ENCODE results near the gene IGFBP4.

Gene IGFBP4

DNA sequence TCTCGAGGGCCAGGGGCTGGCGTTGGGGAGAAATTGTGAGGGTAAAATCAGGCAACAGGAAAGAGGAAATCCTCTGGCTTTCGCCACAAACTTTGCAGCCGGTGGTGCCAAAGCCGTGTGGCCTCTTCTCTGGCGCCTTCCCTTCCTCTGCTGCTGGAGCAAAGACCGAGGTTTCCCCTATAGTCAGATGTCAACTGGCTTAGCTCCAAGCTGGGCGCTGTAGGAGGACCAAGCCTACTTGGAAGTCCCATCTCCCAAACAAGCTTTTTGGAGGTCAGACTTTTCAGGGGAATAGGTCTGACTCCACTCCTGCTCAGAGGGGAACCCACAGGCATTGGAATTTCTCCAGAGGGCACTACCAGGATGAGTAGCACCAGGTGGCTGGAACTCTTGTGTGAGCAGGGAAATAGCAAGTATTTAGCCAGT is 5.0 kb downstream of the IGFBP4 start:
- H3K9me3 ChIP-seq (ENCODE audit: control extremely low read depth in 1 of 5, control insufficient read depth in 4 of 5, insufficient read depth in 2 of 5, low read depth in 1 of 5, low read length in 4 of 5) = no peaks in the 10 kb centered on the region
- ChIA-PET POLR2A (interaction anchor here (0.9 kb wide), 1 partner anchor 110 kb away, joined by 4 read pairs; no protein-coding TSS in a partner anchor), CTCF (interaction anchor here (0.5 to 4.0 kb wide), 12 partner anchors 7 to 1713 kb away, joined by 3 to 41 read pairs (median 4); no protein-coding TSS in a partner anchor)
- peaks cover 8 to 57% (median 48%) of the 10 kb centered on the region in 4 experiments for H3K4me1 ChIP-seq (ENCODE audit: control extremely low read depth in 1 of 4, control insufficient read depth in 4 of 4, insufficient read depth in 4 of 4, low read length in 3 of 4)
- peak in 2 of 3 donors; percentile 55 to 63 for DNase-seq
- peaks cover 0 to 14% (median 2%) of the 10 kb centered on the region in 5 experiments for H3K27me3 ChIP-seq (replicated peaks in 2 of 5; ENCODE audit: control insufficient read depth in 4 of 5, insufficient read depth in 5 of 5, low read length in 4 of 5)
- H3K27ac ChIP-seq (ENCODE audit: insufficient read depth in 1 of 2, low read depth in 1 of 2, low read length in 2 of 2, poor library complexity in 1 of 2, severe bottlenecking in 2 of 2) = no peak overlapping the region
- 0% methylated on average over 7 of the region's 8 CpGs for WGBS (ENCODE audit: insufficient coverage)
- H3K4me3 ChIP-seq (ENCODE audit: control insufficient read depth in 1 of 7, extremely low read depth in 1 of 7, insufficient read depth in 4 of 7, low read depth in 2 of 7, low read length in 6 of 7) = peak overlapping the region in 4 of 7 experiments; percentile 15 to 39 (median 34)
- no peaks in the 10 kb centered on the region for H3K36me3 ChIP-seq (ENCODE audit: control insufficient read depth in 4 of 4, insufficient read depth in 4 of 4, low read length in 3 of 4)

DNA sequence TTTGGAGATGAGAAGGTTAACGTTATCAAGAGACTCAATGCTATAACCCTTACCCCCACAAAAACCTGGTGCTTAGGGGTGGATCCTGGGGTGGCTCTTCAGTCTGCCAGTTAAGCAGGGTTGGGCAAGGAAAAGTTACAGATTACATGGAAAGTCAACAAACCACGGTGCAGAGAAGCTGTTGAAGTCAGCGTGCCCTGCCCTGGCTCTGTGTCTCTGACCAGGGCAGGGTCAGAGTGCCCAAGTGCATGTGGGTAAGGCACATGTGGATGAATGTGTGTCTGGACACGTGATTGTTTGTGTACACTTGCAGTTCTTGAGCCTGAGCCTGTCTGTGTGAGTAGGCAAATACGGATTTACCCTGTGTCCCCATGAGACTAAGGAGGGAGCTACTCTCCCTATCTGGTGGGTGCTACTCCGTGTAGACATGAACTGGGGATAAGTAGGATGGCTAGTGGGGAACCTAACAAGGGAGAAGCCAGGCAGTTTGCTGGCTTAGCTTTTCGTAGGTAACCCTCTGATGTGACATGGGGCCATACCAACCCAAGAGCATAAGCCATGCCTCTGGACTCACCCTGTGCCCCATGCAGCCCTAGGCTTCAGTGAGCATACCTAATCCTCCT is 5.5 kb downstream of the IGFBP4 start:
- POLR2A ChIA-PET = interaction anchor here (0.9 kb wide), 1 partner anchor 110 kb away, joined by 4 read pairs; no protein-coding TSS in a partner anchor
- no peaks in the 10 kb centered on the region for H3K36me3 ChIP-seq (ENCODE audit: control insufficient read depth in 4 of 4, insufficient read depth in 4 of 4, low read length in 3 of 4)

DNA sequence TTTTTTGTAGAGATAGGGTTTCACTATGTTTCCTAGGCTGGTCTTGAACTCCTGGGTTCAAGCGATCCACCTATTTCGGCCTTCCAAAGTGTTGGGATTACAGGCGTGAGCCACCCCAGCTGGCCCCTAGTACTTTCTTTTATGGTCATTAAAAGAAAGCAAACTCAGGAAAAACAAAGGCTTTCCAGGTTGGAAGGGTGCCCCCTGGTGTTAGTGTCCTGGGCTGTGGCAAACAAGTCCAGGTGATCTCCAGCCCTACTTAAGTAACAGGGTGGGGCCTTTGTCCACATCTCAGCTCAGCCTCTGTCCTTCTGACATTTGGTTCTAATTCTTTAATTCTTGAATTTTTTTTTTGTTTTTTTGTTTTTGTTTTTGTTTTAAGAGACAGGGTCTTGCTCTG is 6.9 kb downstream of the IGFBP4 start:
- Histone ChIP-seq H3K9me3 (ENCODE audit: control extremely low read depth in 1 of 5, control insufficient read depth in 4 of 5, insufficient read depth in 2 of 5, low read depth in 1 of 5, low read length in 4 of 5) (no peaks in the 10 kb centered on the region), H3K4me3 (ENCODE audit: control insufficient read depth in 1 of 7, extremely low read depth in 1 of 7, insufficient read depth in 4 of 7, low read depth in 2 of 7, low read length in 6 of 7) (no peak overlapping the region), H3K27me3 (replicated peaks in 2 of 5; ENCODE audit: control insufficient read depth in 4 of 5, insufficient read depth in 5 of 5, low read length in 4 of 5) (peaks cover 0 to 2% (median 0%) of the 10 kb centered on the region in 5 experiments), H3K27ac (ENCODE audit: insufficient read depth in 1 of 2, low read depth in 1 of 2, low read length in 2 of 2, poor library complexity in 1 of 2, severe bottlenecking in 2 of 2) (no peak overlapping the region), H3K4me1 (ENCODE audit: control extremely low read depth in 1 of 4, control insufficient read depth in 4 of 4, insufficient read depth in 4 of 4, low read length in 3 of 4) (peaks cover 8 to 39% (median 33%) of the 10 kb centered on the region in 4 experiments), H3K36me3 (ENCODE audit: control insufficient read depth in 4 of 4, insufficient read depth in 4 of 4, low read length in 3 of 4) (no peaks in the 10 kb centered on the region)
- ChIA-PET POLR2A (no interaction called here), CTCF (interaction anchor here (0.5 to 4.0 kb wide), 18 partner anchors 10 to 155 kb away, joined by 3 to 41 read pairs (median 4); no protein-coding TSS in a partner anchor)
- WGBS (ENCODE audit: insufficient coverage) = 87% methylated on average over 3 of the region's 3 CpGs
- DNase-seq = peak; percentile 59 to 67 (median 65)

More for the DNA sequence above, 5.5 kb downstream of the IGFBP4 start:
- peaks cover 0 to 13% (median 2%) of the 10 kb centered on the region in 5 experiments for H3K27me3 ChIP-seq (replicated peaks in 2 of 5; ENCODE audit: control insufficient read depth in 4 of 5, insufficient read depth in 5 of 5, low read length in 4 of 5)
- no peaks in the 10 kb centered on the region for H3K9me3 ChIP-seq (ENCODE audit: control extremely low read depth in 1 of 5, control insufficient read depth in 4 of 5, insufficient read depth in 2 of 5, low read depth in 1 of 5, low read length in 4 of 5)
- no peak overlapping the region for H3K27ac ChIP-seq (ENCODE audit: insufficient read depth in 1 of 2, low read depth in 1 of 2, low read length in 2 of 2, poor library complexity in 1 of 2, severe bottlenecking in 2 of 2)
- peaks cover 8 to 52% (median 47%) of the 10 kb centered on the region in 4 experiments for H3K4me1 ChIP-seq (ENCODE audit: control extremely low read depth in 1 of 4, control insufficient read depth in 4 of 4, insufficient read depth in 4 of 4, low read length in 3 of 4)
- CTCF ChIA-PET = interaction anchor here (0.9 to 4.0 kb wide), 9 partner anchors 8 to 112 kb away, joined by 3 to 41 read pairs (median 4); no protein-coding TSS in a partner anchor
- no peak for DNase-seq
- H3K4me3 ChIP-seq (ENCODE audit: control insufficient read depth in 1 of 7, extremely low read depth in 1 of 7, insufficient read depth in 4 of 7, low read depth in 2 of 7, low read length in 6 of 7) = peak overlapping the region in 1 of 7 experiments; percentile 39
- WGBS (ENCODE audit: insufficient coverage) = 59% methylated on average over 4 of the region's 7 CpGs

DNA sequence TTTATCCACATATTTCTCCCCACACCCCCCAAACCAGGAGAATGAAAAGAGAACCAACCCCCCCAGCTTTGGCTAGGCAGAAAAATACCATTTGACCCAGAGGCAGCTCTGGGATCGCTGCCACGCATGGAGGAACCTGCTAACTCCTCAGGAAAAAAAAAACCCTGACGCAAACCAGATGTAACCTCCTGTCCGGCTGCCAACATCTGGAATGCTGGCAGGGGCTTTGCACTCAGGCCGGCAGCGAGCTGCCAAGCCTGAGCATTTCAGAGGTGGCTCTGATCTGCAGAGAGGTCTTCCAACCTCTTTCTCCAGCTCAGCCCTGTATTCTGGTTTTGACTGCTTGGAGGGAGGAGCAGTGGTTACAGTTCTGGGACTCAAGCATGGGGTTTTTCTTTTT is 8.2 kb downstream of the IGFBP4 start:
- no peaks in the 10 kb centered on the region for H3K36me3 ChIP-seq (ENCODE audit: control insufficient read depth in 4 of 4, insufficient read depth in 4 of 4, low read length in 3 of 4)

DNA sequence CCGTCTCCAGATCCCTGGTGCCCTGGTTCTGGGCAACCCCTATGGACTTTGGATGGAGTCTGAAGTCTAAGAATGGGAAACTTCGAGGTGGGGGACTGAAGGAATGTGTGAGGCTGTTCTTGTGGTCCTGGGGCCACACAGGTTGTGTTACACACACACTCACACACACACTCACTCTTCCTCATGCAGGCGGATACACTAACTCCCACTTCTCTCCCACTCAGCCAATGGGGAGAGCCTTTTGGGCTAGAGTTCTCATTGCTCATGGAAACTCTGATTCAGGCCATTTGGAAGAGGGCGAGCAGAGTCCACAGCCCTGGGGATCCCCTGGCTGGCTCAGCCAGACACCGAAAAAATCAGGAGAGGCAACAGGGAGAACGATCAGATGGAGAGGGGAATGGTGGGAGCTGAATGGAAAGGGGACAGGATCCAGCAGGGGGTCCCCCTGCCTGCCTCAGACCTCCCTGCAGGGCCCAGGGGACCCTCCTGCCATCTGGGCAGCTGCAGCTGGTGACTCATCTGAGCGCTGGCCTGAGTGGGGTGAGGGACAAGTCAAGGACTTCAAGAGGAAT is 9.1 kb downstream of the IGFBP4 start:
- Histone ChIP-seq H3K27me3 (replicated peaks in 2 of 5; ENCODE audit: control insufficient read depth in 4 of 5, insufficient read depth in 5 of 5, low read length in 4 of 5) (peaks cover 0 to 3% (median 0%) of the 10 kb centered on the region in 5 experiments), H3K4me1 (ENCODE audit: control extremely low read depth in 1 of 4, control insufficient read depth in 4 of 4, insufficient read depth in 4 of 4, low read length in 3 of 4) (peaks cover 8 to 25% (median 18%) of the 10 kb centered on the region in 4 experiments), H3K27ac (ENCODE audit: insufficient read depth in 1 of 2, low read depth in 1 of 2, low read length in 2 of 2, poor library complexity in 1 of 2, severe bottlenecking in 2 of 2) (no peak overlapping the region), H3K36me3 (ENCODE audit: control insufficient read depth in 4 of 4, insufficient read depth in 4 of 4, low read length in 3 of 4) (no peaks in the 10 kb centered on the region), H3K4me3 (ENCODE audit: control insufficient read depth in 1 of 7, extremely low read depth in 1 of 7, insufficient read depth in 4 of 7, low read depth in 2 of 7, low read length in 6 of 7) (no peak overlapping the region), H3K9me3 (ENCODE audit: control extremely low read depth in 1 of 5, control insufficient read depth in 4 of 5, insufficient read depth in 2 of 5, low read depth in 1 of 5, low read length in 4 of 5) (no peaks in the 10 kb centered on the region)
- POLR2A ChIA-PET = interaction anchor here (1.0 kb wide), 1 partner anchor 10 kb away, joined by 4 read pairs; the partner anchor contains the start of gene IGFBP4
- CTCF ChIA-PET = interaction anchor here (0.7 to 4.0 kb wide), 6 partner anchors 9 to 84 kb away, joined by 3 to 41 read pairs (median 4); no protein-coding TSS in a partner anchor
- WGBS (ENCODE audit: insufficient coverage) = 96% methylated on average over 4 of the region's 7 CpGs
- no peak for DNase-seq

More for the DNA sequence above, 8.2 kb downstream of the IGFBP4 start:
- H3K4me1 ChIP-seq (ENCODE audit: control extremely low read depth in 1 of 4, control insufficient read depth in 4 of 4, insufficient read depth in 4 of 4, low read length in 3 of 4) = peaks cover 8 to 33% (median 26%) of the 10 kb centered on the region in 4 experiments
- no peak overlapping the region for H3K27ac ChIP-seq (ENCODE audit: insufficient read depth in 1 of 2, low read depth in 1 of 2, low read length in 2 of 2, poor library complexity in 1 of 2, severe bottlenecking in 2 of 2)
- H3K27me3 ChIP-seq (replicated peaks in 2 of 5; ENCODE audit: control insufficient read depth in 4 of 5, insufficient read depth in 5 of 5, low read length in 4 of 5) = peaks cover 0 to 2% (median 0%) of the 10 kb centered on the region in 5 experiments
- DNase-seq = no peak
- 95% methylated on average over 6 of the region's 6 CpGs for WGBS (ENCODE audit: insufficient coverage)
- H3K9me3 ChIP-seq (ENCODE audit: control extremely low read depth in 1 of 5, control insufficient read depth in 4 of 5, insufficient read depth in 2 of 5, low read depth in 1 of 5, low read length in 4 of 5) = no peaks in the 10 kb centered on the region
- no peak overlapping the region for H3K4me3 ChIP-seq (ENCODE audit: control insufficient read depth in 1 of 7, extremely low read depth in 1 of 7, insufficient read depth in 4 of 7, low read depth in 2 of 7, low read length in 6 of 7)
- ChIA-PET CTCF (interaction anchor here (1.0 to 4.0 kb wide), 7 partner anchors 11 to 90 kb away, joined by 3 to 41 read pairs (median 3); no protein-coding TSS in a partner anchor), POLR2A (interaction anchor here (1.0 kb wide), 1 partner anchor 9 kb away, joined by 4 read pairs; the partner anchor contains the start of gene IGFBP4)

DNA sequence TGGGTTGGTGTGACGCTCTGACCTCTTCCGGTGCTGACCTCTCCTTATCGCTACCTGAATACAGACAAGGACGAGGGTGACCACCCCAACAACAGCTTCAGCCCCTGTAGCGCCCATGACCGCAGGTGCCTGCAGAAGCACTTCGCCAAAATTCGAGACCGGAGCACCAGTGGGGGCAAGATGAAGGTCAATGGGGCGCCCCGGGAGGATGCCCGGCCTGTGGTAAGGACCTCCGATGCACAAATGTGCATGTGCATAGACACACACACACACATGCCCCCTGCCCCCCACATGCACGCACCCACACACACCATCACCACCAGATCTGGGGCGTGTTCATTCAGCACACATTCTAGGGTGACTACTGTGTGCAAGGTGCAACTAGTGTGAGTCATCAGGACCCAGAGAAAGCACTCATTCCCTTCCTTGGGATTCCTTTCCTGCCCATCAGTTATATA is 9.7 kb downstream of the IGFBP4 start:
- ChIA-PET CTCF (interaction anchor here (0.7 to 3.6 kb wide), 5 partner anchors 8 to 83 kb away, joined by 3 to 21 read pairs (median 3); no protein-coding TSS in a partner anchor), POLR2A (no interaction called here)
- Histone ChIP-seq H3K4me3 (ENCODE audit: control insufficient read depth in 1 of 7, extremely low read depth in 1 of 7, insufficient read depth in 4 of 7, low read depth in 2 of 7, low read length in 6 of 7) (no peak overlapping the region), H3K4me1 (ENCODE audit: control extremely low read depth in 1 of 4, control insufficient read depth in 4 of 4, insufficient read depth in 4 of 4, low read length in 3 of 4) (peaks cover 8 to 18% (median 12%) of the 10 kb centered on the region in 4 experiments), H3K27ac (ENCODE audit: insufficient read depth in 1 of 2, low read depth in 1 of 2, low read length in 2 of 2, poor library complexity in 1 of 2, severe bottlenecking in 2 of 2) (no peak overlapping the region), H3K36me3 (ENCODE audit: control insufficient read depth in 4 of 4, insufficient read depth in 4 of 4, low read length in 3 of 4) (no peaks in the 10 kb centered on the region), H3K9me3 (ENCODE audit: control extremely low read depth in 1 of 5, control insufficient read depth in 4 of 5, insufficient read depth in 2 of 5, low read depth in 1 of 5, low read length in 4 of 5) (no peaks in the 10 kb centered on the region), H3K27me3 (replicated peaks in 2 of 5; ENCODE audit: control insufficient read depth in 4 of 5, insufficient read depth in 5 of 5, low read length in 4 of 5) (peaks cover 0 to 3% (median 0%) of the 10 kb centered on the region in 5 experiments)
- DNase-seq = no peak
- WGBS (ENCODE audit: insufficient coverage) = 91% methylated on average over 14 of the region's 15 CpGs
